ACC112 (cell line): ENCODE data around the gene PPARD.
"Not testable (repeated sequence)": the region's sequence is repeated elsewhere in the genome, so short reads cannot be mapped to it uniquely, and the experiment has no call there.

Source experiments
- H2AFZ ChIP-seq: fragments of 200-600 bp; sonication (generic); one replicate; pipeline ENCODE4 v1.6.0; 2017; ENCODE audit warnings: antibody characterized with exemption, low read length; ENCODE audit not compliant: unreplicated experiment
- H3K27ac ChIP-seq: fragments of 200-600 bp; sonication (generic); 2 replicates; pipeline ENCODE4 v1.5.1; 2014; ENCODE audit warnings: low read depth, mild to moderate bottlenecking, antibody characterized with exemption, low read length, moderate library complexity
- H3K27me3 ChIP-seq: fragments of 200-600 bp; sonication (generic); 2 replicates; pipeline ENCODE4 v1.6.1; 2014; ENCODE audit warnings: mild to moderate bottlenecking, antibody characterized with exemption, low read length, moderate library complexity, mixed read lengths; ENCODE audit not compliant: insufficient read depth
- H3K36me3 ChIP-seq: fragments of 200-600 bp; sonication (generic); 2 replicates; pipeline ENCODE4 v1.6.1; 2016; ENCODE audit warnings: mild to moderate bottlenecking, antibody characterized with exemption, low read length, moderate library complexity, mixed read lengths; ENCODE audit not compliant: insufficient read depth
- H3K4me1 ChIP-seq: fragments of 200-600 bp; sonication (generic); one replicate; pipeline ENCODE4 v1.6.1; 2016; ENCODE audit warnings: low read length, mixed read lengths; ENCODE audit not compliant: insufficient read depth, unreplicated experiment, control insufficient read depth
- H3K4me3 ChIP-seq: fragments of 200-600 bp; sonication (generic); 2 replicates; pipeline ENCODE4 v1.5.1; 2014; ENCODE audit warnings: mild to moderate bottlenecking, low read depth, low read length
- H3K79me2 ChIP-seq: fragments of 200-600 bp; sonication (generic); one replicate; pipeline ENCODE4 v1.6.0; 2016; ENCODE audit warnings: low read length; ENCODE audit not compliant: control insufficient read depth, unreplicated experiment, insufficient read depth

PPARD gene

DNA sequence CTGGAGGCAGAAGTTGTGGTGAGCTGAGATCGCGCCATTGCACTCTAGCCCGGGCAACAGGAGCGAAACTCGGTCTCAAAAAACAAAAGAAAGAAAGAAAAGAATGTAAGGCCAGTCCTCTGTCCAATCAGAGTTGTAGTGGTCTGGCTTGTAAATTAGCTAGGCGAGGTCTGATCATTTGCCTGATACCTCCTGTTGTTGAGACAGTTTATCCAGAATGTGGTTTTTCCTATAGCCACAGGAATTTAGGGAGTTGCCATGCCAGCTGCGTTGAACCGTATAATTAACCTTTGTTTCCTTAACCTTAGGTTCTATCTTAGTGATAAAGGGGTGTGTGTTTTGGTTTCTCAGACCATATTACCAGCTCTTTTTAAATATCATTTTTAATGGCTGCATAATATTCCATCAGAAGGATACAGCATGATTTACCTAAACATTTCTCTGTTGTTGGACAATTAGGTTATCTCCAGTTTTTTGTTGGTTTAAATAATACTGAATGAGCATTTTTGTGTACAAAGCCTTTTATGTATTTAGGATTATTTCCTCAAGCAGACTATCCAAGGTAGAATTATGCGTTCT lies 11.7 kb upstream of the PPARD start:
- Histone ChIP-seq H3K27ac (no peak overlapping the region), H3K36me3 (no peaks in the 10 kb centered on the region), H3K79me2 (no peaks in the 10 kb centered on the region), H3K4me3 (no peak overlapping the region), H2AFZ (no peak overlapping the region), H3K4me1 (no peaks in the 10 kb centered on the region), H3K27me3 (0 out of 2 replicates have a peak, but pooled peaks cover 10% of the 10 kb centered on the region)

DNA sequence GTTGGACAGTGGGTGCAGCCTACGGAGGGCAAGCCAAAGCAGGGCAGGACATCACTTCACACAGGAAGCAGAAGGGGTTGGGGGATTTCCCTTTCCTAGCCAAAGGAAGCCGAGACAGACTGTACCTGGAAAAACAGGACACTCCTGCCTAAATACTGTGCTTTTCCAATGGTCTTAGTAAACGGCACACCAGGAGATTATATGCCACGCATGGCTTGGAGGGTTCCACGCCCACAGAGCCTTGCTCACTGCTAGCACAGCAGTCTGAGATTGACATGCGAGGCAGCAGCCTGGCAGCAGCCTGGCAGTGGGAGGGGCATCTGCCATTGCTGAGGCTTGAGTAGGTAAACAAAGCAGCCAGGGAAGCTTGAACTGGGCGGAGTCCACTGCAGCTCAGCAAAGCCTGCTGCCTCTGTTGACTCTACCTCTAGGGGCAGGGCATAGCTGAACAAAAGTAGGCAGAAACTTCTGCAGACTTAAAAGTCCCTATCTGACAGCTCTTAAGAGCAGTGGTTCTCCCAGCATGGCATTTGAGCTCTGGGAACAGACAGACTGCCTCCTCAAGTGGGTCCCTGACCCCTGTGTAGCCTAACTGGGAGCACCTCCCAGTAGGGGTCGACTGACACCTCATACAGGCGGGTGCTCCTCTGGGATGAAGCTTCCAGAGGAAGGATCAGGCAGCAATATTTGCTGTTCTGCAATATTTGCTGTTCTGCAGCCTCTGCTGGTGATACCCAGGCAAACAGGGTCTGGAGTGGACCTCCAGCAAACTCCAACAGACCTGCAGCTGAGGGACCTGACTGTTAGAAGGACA lies 10.1 kb upstream of the PPARD start:
- not testable (repeated sequence) for H3K27ac ChIP-seq, H3K36me3 ChIP-seq, H2AFZ ChIP-seq, H3K4me1 ChIP-seq, H3K4me3 ChIP-seq, H3K79me2 ChIP-seq
- H3K27me3 ChIP-seq = 0 out of 2 replicates have a peak, but pooled peaks cover 10% of the 10 kb centered on the region

GRCh38 chr6:35341557-35341956 lies 801 bp upstream of the PPARD start:
- no peak overlapping the region for H3K27ac ChIP-seq
- H2AFZ ChIP-seq = no peak overlapping the region
- peaks cover 13% of the 10 kb centered on the region for H3K4me1 ChIP-seq
- no peak overlapping the region for H3K4me3 ChIP-seq
- H3K27me3 ChIP-seq = peaks cover 5% of the 10 kb centered on the region; the same call in 1 of the 2 replicates
- no peaks in the 10 kb centered on the region for H3K36me3 ChIP-seq
- H3K79me2 ChIP-seq = peaks cover 39% of the 10 kb centered on the region

- H3K27me3 ChIP-seq = peaks cover 5% of the 10 kb centered on the region; the same call in 1 of the 2 replicates
- peaks cover 13% of the 10 kb centered on the region for H3K4me1 ChIP-seq
- H2AFZ ChIP-seq = peak overlapping the region; percentile 15
- peak overlapping the region; percentile 59 for H3K27ac ChIP-seq
- H3K79me2 ChIP-seq = peaks cover 46% of the 10 kb centered on the region
- no peaks in the 10 kb centered on the region for H3K36me3 ChIP-seq
- peak overlapping the region; percentile 98 for H3K4me3 ChIP-seq
These were observed 905 bp downstream of the PPARD start for GRCh38 chr6:35343092-35343834.

DNA sequence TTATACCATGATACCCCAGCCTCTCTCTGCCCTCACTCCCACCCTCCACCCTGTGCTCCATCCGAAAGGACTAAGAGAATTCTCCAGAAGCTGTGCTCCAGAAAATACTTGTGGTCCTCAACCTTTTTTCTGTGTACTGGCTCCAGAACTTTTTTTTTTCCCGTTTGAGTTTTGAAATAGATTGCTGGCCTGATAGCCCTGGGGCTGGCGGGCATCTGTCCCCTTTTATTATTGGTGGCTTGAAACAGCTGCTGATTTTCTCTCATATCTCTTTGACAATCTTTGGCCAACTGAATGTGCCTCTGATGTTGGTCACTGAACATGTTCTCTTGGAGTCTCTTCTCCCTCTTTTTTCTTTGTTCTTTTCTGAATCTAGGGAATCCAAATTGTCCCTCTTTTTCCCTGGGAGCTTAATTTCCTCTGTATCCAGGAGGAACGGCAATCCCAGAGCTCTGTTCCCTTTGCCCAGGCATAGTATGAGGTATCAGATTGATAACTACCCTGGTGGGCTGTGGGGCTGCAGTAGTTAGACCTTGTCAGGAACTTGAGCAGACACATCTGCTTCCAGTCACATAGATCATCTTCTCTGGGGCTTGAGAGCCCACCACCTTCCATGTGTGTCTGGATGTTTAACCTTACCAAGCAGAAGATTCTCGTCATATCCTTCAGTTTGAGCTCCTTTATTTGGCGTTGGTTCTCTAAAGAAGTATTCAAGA lies 1.6 kb downstream of the PPARD start:
- Histone ChIP-seq H3K27me3 (peaks cover 4% of the 10 kb centered on the region; the same call in 1 of the 2 replicates), H3K36me3 (no peaks in the 10 kb centered on the region), H3K4me1 (peaks cover 13% of the 10 kb centered on the region), H3K27ac (peak overlapping the region; percentile 59; the same call in 1 of the 2 replicates), H3K4me3 (peak overlapping the region; percentile 98), H3K79me2 (peaks cover 46% of the 10 kb centered on the region), H2AFZ (no peak overlapping the region)

- peaks cover 19% of the 10 kb centered on the region for H3K36me3 ChIP-seq
- peaks cover 20% of the 10 kb centered on the region for H3K79me2 ChIP-seq
- H3K27me3 ChIP-seq = no peaks in the 10 kb centered on the region
- peaks cover 6% of the 10 kb centered on the region for H3K4me1 ChIP-seq
- H2AFZ ChIP-seq = no peak overlapping the region
- no peak overlapping the region for H3K4me3 ChIP-seq
- H3K27ac ChIP-seq = no peak overlapping the region
These were observed 9.1 kb downstream of the PPARD start for GRCh38 chr6:35351422-35351821.

GRCh38 chr6:35352735-35353134 lies 10.4 kb downstream of the PPARD start:
- H3K27me3 ChIP-seq = no peaks in the 10 kb centered on the region
- H3K27ac ChIP-seq = no peak overlapping the region
- H3K79me2 ChIP-seq = peaks cover 13% of the 10 kb centered on the region
- no peak overlapping the region for H3K4me3 ChIP-seq
- peaks cover 22% of the 10 kb centered on the region for H3K36me3 ChIP-seq
- no peak overlapping the region for H2AFZ ChIP-seq
- peaks cover 6% of the 10 kb centered on the region for H3K4me1 ChIP-seq

DNA sequence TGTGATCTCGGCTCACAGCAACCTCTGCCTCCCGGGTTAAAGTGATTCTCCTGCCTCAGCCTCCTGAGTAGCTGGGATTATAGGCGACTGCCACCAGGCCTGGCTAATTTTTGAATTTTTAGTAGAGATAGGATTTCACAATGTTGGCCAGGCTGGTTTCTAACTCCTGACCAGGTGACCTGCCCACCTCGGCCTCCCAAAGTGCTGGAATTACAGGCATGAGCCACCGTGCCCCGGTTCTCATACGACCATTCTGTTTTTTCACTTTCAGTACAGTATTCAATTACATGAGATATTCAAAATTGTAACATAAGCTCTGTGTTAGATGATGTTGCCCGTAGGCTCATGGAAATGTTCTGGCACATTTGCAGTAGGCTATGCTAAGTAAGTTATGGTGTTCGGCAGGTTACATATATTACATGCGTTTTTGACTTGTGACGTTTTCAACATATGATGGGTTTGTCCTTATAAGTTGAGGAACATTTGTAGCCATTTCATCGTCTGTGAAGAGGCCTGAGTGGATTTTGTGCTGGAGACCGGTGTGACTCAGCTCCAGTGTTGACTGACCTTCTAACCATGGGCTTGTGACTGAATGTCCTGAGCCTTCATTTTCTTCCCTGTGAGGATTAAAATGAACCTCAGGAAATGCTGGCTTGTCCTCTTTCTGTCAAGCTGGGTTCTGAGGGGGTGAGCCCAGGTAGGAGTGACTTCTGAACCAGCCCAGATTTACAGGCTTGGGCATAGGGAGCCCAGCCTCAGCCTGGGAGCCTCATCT lies 12.2 kb downstream of the PPARD start:
- peaks cover 16% of the 10 kb centered on the region for H3K79me2 ChIP-seq
- peaks cover 9% of the 10 kb centered on the region for H3K4me1 ChIP-seq
- no peaks in the 10 kb centered on the region for H3K27me3 ChIP-seq
- no peak overlapping the region for H3K27ac ChIP-seq
- peaks cover 22% of the 10 kb centered on the region for H3K36me3 ChIP-seq
- H3K4me3 ChIP-seq = no peak overlapping the region
- H2AFZ ChIP-seq = no peak overlapping the region

DNA sequence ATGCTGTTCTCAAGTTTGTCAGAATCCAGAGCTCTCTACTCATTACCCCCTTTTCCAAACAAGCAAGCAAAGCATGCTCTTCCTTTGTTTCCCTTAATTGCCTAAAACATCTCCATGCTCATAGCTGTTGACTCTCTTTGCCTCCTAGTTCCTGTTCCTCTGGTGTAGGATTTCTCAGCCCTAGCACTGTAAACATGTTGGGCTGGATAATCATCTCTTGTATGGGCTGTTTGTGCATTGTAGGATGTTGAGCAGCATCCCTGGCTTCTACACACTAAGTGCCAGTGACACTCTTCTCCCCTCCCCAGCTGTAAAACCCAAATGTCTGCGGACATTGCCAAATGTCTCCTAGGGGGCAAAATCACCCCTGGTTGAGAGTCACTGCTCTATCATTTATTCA lies 14.0 kb downstream of the PPARD start:
- H3K36me3 ChIP-seq = peaks cover 22% of the 10 kb centered on the region
- H3K27me3 ChIP-seq = no peaks in the 10 kb centered on the region
- H3K4me3 ChIP-seq = no peak overlapping the region
- H3K27ac ChIP-seq = no peak overlapping the region
- H3K4me1 ChIP-seq = peaks cover 24% of the 10 kb centered on the region
- H2AFZ ChIP-seq = no peak overlapping the region
- peaks cover 16% of the 10 kb centered on the region for H3K79me2 ChIP-seq

DNA sequence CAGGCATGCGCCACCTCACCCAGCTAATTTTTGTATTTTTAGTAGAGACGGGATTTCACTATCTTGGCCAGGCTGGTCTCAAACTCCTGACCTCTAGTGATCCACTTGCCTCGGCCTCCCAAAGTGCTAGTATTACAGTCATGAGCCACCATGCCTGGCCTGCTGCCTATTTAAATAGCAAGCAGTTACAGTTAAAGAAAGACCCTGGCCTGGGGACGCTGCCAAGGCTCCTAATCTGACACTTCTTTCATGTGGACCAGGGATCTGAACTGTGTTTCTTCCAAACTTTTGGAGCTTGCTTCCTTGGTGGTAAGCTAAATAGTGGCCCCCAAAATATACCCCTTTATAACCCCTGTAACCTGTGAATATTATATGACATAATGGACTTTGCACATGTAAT lies 15.3 kb downstream of the PPARD start:
- H3K27me3 ChIP-seq = no peaks in the 10 kb centered on the region
- H3K27ac ChIP-seq = no peak overlapping the region
- H3K4me3 ChIP-seq = no peak overlapping the region
- H3K4me1 ChIP-seq = peaks cover 24% of the 10 kb centered on the region
- peaks cover 21% of the 10 kb centered on the region for H3K79me2 ChIP-seq
- H2AFZ ChIP-seq = no peak overlapping the region
- H3K36me3 ChIP-seq = peaks cover 18% of the 10 kb centered on the region
